SKM-1 treated with dmso at 0.1 percent for 144 hours (cell line): ENCODE data around the gene ADD2.
A peak's percentile ranks its signal among the peaks of the same experiment; 100 is the strongest.

Experiments used
- DNase-seq: peaks from one replicate; lab custom pipeline; 2025; ENCODE audit not compliant: unreplicated experiment; lab: John Stamatoyannopoulos, UW

Gene ADD2

DNA sequence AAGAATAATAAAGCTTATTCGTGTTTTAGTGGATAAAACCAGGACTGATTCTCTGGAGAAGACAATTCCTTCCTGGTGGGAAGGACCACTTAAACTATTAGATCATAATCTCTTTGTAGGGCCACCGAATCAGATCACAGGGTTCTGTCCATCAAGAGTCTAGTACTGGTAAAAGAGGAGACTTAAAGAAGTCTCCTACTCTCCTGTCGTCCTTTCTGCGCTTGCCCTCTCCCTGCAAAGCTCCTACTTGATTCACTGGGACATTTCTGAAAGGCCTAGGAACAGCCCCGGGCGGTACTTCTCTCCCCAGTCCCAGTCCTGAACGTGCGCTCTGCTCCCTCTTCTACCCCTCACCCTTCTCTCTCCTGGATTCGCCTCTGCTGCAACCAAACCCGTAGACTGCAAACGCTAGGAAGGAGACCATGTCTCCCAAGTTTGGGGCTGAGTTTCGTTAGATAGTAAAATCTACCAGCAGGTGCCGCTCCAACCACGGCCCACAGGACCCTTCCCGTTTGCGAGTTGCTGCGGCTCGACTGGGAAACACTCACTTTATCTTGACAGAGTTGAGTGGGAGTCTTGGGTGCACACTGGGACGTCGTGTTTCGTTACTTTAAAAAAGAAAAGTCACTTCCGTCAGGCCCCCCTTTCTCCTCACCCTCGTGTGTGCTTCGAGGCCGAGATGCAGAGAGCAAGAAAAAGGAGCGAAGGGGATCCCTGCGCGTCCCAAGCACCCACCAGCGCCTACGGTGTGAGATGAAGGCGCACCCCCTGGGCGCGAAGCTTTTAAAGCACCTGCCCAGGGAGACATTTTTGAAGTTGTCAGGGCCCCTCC lies 21.5 kb upstream of the ADD2 start:
- DNase-seq: peak; percentile 47

DNA sequence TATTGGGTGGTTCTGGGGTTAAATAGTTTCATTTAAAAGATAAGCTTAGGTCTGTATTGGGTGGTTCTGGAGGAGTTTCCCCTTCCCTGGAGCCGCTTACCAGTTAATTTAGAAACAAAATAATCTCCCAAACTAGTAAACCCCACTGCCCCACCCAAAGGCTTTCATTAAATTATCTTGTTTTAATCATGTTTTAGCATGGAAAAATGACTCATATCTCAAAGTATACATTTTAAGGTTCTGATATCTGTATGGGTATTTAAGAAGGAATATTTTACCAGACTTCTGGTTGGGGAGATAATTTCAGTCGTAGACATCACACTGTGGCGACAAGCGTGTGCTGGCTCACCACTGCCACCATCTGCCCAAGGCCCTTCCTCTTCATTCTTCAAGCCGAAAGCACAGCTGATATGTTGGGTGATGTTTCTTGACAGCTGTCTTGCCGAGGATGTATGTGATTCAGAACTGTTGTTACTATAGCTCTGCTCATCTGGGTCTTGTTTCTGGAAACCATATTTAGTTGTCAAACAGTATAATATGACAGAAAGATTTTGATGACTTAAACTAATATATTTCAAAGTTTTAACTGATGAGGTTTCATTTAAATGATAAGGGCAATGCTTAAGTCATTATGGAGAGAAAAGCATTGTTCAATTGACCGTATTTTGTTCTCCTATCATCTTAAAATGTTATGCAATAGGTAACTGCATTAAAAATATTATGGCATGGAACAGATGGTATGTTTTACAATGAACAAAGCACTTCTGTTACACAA lies 17.3 kb upstream of the ADD2 start:
- DNase-seq: peak; percentile 73

DNA sequence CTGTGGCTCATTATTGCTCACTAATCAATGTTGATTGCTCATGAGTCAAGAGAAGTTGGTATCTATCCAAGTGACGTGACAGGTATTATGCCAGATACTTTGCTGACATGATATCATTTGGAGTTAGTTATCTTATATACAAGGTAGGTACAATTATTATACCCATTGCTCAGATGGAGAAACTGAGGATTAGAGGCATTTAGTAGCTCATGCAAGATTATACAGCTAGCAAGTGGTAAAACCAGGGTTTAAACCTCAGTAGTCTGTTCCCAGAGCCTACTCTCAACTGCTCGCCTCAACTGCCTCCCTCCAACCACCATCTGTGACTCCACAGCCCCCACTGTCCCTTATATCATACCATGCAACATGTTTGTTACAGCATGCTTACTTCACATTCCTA lies 16.3 kb upstream of the ADD2 start:
- DNase-seq: no peak

DNA sequence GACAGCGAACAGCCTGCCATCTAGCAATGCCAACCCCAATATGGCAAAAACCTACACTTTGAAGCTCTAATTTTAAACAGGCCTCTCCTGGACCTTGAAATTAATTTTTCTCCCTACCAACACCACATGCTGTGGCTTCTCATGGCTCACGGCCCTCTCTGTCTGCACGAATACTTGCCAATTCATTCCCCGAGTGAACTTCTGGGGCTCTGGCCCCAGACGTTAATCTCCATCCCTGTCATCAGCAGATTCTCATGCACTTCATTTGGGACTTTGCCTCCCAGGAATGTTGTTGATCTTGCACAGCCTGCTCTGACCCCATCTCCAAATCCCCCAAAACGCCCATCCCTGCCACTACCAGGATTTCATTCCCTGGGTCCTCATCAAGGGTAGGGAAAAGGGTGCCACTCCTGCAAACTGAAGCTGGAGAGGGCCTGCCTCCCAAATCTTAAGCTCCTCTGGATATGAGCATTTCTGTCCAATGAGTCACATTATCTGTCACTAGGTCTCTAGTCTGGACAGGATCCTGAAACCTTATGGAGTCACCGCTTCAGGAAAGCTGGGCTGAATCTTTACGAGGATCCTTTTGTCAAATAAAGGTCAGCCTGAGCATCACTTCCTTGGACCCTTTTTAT lies 12.0 kb upstream of the ADD2 start:
- DNase-seq: no peak

DNA sequence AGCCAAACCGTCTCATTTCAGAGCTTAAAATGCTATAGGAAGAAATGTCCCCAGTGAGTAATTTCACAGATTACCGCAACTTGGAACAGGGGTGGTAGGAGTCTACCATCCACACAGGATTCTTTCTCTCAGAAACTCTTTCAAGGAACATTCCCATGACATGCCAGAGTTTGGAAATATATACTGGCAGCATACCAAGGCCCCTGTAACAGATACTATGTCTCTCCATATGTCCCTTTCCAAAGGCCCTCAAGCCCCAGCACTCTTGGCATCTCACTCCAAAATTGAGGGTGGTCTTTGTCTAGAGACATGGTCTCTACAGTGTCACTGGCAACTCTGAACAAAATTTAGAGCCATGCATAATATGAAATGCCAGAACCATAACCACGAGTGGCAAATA lies 11.5 kb upstream of the ADD2 start:
- no peak for DNase-seq

DNA sequence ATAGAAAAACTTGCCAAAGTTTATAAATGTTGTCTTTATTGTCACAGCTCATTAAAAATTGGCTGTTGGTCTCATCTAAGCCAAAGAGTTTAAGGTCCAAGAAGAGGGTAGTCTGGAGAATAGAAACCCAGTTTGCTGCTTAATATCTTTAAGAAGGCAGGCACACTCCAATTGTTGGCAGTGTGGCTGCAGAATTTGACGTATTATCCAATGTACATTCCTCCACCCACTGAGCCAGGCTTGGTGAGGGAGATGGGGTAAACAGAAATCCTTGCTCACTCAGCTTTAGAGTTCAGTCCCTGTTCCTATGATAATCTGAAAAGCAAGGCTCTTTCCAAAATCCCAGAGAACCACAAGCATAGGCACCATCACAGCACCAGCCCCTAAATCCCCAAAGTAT lies 10.7 kb upstream of the ADD2 start:
- DNase-seq: no peak

DNA sequence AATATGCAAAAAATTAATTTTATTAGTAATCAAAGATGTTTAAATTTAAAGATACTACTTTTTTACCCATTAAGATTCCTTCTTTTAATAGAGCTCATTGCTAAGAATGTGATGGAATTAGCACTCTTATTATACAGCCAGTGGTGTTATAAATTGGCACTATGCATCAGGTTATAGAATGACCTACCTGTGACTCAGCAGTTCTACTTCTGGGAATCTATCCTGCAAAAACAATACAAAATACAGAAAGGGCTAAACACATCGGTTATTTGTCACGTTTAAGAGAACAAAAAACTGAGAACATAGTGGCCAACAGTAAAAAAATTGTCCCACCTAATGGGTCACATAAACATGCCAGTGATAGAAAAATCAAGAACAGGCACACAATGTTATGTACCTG lies 9.4 kb upstream of the ADD2 start:
- DNase-seq: no peak

DNA sequence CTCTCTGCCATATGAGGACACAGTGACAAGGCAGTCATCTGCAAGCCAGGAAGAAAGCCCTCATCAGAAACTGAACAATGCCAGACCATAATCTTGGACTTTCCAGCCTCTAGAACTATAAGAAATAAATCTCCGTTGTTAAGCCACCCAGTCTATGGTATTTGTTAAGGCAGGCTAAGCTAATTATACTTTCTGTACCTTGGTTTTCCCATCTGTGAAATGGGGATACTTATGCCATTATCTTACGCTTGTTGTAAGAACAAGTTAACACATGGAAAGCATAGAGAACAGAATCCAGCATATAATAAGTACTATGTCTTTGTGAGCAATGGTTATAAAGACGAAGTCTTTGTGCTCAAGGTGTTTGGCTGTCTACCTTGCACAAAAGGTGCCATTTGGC lies 8.3 kb upstream of the ADD2 start:
- no peak for DNase-seq

DNA sequence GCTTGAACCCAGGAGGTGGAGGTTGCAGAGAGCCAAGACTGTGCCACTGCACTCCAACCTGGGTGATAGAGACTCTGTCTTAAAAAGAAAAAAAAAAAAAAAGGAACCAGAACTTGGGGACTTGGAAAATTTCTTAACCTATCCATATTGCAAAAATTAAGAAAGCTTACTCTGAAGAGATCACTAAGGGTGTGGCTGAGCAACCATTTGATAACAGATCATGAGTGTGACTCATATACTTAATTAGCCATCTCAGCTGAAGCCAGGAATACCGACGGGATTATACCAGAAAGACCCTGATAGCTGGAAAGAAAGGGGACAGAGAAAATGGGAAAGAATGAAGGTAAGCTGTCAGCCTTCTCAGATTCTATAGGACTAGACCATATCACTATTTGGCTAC lies 7.1 kb upstream of the ADD2 start:
- DNase-seq: peak; percentile 26

DNA sequence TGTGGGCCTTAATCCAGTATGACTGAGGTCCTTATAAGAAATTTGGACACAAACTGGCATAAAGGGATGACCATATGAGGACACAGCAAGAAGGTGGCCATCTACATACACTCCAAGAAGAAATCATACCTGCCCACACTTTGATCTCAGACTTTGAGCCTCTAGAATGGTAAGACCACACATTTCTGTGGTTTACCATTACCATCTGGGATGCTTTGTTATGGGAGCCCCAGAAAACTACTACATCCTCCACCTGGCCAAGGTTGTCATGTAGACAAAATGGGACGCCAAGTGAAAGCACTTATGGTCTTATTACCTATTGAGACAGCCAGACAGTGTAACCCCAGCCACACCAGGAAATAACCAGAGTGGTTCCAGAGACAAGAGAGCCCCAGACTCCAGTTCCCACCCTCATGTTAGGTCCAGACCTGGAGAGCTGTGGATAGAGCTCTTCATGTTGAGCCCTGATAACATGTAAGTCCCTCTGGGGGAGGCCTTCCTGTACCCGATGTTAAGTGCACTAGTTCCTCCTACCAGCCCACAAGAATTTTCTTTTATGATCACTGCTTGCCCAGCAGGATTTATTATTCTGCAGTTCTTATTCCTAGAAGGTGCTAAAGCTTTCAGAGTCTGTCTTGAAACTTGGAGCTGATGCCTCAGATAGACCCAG lies 4.6 kb upstream of the ADD2 start:
- DNase-seq: no peak

DNA sequence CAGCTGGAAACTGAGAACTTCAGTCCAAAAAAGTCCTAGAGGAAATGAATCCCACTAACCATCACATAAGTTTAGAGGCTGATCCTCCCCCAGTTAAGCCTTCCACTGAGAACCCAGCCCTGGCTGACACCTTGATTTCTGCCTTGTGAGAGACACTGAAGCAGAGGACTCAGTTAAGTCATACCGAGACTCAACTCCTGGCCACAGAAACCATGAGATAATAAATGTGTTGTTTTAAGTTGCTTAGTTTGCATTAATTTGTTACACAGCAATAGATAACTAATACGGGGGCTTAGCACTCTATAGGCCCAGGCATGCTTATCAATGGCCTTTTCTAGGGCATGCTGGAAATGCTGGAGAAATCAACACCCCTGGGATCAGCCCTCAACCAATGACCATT lies 3.4 kb upstream of the ADD2 start:
- DNase-seq: no peak

DNA sequence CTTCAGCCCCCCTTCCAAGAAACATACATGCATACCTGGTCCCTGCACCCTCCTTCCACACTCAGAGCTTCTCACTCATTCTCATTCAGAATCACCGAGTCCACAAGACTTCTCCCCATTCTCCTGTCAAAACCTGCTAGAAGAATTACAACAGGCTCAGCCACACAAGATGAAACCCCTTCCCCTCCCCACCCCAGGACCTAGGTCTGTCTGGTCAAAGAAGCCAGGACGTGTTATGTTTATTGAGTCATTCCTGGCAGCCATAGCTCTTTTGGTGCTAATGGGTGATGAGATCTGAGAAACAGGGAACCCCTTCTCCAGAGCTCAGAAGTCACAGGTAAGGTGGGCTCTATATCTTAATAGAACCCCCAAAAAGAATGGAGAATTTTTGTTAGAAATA lies 1.4 kb upstream of the ADD2 start:
- DNase-seq: no peak

DNA sequence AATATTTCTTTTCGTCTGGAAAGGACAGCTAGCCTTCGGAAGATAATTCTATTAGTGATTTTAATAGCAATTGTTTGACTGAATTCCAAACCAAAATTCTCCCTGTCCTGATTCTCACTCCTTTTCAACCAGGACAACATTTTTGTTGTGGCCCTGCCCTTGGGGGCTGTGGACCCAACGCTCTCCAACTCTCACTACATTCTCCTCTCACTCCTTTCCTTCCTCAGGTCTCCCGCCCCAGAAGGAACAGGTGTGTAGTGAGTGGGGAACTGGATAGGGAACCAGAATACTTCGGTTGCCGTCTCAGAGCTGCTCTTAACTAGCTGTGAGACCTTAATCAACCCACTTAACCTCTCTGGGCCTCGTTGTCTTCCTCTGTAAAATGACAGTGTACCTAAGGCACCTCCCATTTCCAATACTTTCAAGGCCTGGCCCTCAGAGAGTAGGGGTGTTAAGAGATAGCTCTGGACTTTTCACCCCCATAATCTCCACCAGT lies 638 bp upstream of the ADD2 start:
- DNase-seq: no peak

DNA sequence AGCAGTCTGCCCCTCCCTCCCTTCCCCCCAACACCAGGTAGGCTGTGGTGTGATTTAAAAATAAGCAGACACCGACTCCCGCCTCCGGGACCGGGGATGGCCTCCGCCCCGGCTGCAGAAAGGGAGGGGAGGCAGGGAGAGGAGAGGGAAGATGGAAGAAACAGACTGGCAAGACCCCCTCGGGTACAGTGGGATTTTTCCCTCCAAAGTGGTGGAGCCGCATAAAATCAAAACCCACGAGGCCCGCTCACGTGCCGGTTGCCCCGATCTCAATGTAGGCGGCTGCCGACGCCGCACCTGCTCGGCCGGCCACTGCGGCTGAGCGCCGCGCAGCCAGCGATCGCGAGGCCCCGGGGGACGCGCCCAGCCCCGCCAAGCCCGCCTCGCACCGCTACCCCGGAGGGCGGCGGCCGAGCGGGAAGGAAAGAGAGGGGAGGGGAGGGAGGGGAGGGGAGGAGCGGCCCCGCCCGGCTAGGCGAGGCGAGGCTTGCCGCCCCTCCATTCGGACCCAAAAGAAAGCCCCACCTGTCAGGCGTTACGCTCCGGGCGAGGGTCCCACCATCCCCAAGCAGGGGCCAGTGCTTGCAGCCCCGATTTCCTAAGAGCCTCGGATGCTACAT lies 811 bp downstream of the ADD2 start:
- DNase-seq: no peak

DNA sequence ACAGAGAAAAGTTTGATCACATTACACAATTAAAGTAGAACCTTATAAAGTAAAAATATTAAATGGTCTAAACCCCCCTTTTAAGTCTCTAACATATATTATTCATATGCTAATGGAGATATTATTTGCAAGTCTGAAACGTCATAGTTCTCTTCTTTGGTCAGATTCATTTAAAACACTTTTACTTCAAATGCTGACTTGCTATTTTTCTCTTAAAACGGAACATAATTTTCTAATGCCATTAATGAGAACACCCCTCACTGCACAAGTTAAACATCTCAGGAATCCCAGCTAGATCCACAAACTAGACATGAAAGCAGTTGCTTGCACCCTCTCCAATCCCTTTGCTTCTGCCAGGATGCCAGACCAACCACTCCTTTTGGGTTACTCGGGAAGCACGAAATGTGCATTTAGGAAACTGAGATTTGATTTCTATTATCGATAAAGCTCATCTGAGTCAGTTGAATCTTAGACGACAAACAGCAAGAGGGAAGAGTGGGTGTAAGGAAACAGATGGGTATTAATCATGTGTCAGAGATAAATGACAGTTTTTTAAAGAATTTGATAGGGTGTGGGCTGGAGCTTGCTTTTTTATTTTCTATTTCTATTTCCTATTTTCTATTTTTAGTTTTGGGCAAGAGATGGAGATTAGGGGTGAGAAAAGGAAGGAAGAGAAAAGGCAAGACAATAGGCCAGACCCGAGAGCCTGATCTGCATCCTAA lies 1.5 kb downstream of the ADD2 start:
- no peak for DNase-seq

DNA sequence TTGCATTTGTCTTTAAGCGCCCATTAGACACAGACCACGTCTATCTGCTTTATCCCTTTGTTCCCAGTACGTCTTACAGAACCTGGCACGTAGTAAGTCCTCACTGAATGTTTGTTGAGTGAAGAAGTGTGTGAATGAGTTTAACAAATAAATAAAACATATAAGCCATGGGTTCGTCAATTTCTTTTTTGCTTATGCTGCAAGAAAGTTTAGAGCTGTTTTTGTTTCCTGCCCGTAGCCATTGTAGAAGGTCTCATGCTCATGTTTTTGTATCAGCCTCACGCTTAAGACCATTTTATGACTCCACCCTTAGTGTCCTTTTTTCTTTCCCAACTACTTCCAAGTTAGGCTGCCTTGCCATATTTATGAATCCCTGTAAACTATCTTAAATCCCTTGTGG lies 2.5 kb downstream of the ADD2 start:
- no peak for DNase-seq

DNA sequence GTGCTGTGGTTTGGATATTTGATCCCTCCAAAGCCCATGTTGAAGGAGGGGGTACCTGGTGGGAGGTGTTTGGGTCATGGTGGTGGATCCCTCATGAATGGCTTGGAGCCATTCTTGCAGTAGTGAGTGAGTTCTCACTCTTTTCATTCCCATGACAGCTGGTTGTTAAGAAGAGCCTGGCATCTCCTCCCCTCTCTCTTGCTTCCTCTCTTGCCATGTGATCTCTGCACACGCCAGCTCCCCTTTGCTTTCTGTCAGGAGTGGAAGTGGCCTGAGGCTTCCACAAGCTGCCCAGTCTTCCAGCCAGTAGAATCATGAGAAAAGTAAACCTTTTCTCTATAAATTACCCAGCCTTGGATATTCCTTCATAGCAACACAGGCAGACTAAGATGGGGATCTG lies 8.6 kb downstream of the ADD2 start:
- no peak for DNase-seq

DNA sequence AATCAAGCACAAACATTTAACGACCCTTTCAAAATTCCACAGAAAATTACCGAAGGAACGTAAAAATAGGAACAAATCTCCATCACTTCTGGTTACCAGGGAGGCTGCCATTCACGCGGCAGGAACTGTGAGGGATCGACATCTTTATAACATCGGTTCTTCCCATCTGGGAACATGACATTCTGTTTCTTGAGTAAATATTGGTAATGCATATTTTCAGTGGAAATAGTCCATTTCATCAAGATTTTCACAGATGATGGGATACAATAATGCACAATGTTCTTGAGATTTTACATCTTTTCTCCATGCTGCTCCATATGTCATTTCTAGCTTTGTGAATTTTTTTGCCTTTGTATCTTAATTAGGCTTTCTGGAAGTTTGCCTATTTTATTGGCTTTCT lies 10.0 kb downstream of the ADD2 start:
- no peak for DNase-seq

DNA sequence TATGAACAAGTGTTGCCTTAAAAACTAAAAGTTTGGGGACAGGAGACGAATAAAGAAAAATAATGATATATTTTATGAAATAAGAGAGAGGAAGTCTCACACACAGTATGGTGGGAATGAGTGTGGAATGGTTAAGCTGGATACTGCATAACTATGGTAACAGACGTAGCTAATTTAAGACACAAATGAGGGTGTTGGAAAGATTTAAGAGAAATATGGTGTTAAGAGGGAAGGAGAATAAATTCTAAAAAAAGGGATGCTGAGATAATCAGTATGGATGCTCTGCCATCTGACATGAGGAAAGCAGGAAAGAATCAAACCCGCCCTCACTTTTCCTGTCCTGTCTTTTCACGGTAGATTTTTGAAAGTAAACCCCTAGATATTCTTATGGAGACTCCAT lies 10.6 kb downstream of the ADD2 start:
- DNase-seq: no peak

DNA sequence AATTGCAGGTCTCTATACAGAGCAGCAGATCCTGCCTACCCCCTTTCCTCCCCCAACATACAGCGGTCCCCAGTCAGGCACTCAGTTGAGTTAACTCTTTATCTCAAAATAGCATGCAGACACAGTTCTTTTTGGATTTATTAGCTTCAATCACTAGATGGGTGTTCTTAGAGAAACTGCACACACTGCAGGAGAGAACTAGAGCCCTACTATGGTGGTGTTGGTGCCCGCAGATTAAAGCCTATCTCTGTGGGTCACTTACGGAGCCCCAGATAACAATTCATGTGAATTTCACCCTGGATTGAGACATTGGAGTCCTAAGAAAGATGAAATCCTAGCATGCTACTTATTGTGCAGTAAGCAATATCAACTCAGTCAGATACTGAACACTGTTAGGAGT lies 11.9 kb downstream of the ADD2 start:
- no peak for DNase-seq
